DND-41 (cell line): Measurements from ENCODE around the gene NUDT1.

Experiments used
- EZH2 ChIP-seq: IDR thresholded peaks from 3 replicates; pipeline ENCODE4 v1.6.1; 2012; ENCODE audit warnings: borderline replicate concordance, low read depth, mild to moderate bottlenecking, moderate library complexity, low read length, inconsistent platforms; ENCODE audit not compliant: severe bottlenecking
- TF ChIP-seq, protein P1 (sequence below): IDR thresholded peaks from 2 replicates; pipeline ENCODE4 v1.5.1; 2012; ENCODE audit warnings: borderline replicate concordance, low read length, moderate library complexity, mild to moderate bottlenecking; ENCODE audit not compliant: poor library complexity, severe bottlenecking; ENCODE audit errors: extremely low read depth

DNA sequence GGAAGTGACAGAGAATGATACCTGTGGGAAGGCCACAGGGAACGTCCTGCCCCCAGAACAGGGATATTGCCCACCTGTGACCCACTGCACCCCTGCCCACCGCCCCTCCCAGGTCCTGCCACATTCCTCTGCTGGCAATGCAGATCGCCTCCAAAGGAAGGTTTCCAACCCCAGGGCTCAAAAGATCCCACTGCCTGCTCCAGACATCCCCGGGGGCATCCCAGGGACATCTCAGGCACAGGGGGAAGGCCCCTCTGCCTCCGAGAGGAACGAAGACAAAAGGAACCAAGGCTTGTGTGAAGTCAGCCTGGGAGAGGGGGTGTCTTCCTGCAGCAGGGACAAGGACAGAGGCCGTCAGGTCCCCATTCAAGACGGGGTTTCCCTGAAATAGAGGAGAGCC, 28.5 kb downstream of the NUDT1 start:
- TF ChIP-seq, protein P1, sequence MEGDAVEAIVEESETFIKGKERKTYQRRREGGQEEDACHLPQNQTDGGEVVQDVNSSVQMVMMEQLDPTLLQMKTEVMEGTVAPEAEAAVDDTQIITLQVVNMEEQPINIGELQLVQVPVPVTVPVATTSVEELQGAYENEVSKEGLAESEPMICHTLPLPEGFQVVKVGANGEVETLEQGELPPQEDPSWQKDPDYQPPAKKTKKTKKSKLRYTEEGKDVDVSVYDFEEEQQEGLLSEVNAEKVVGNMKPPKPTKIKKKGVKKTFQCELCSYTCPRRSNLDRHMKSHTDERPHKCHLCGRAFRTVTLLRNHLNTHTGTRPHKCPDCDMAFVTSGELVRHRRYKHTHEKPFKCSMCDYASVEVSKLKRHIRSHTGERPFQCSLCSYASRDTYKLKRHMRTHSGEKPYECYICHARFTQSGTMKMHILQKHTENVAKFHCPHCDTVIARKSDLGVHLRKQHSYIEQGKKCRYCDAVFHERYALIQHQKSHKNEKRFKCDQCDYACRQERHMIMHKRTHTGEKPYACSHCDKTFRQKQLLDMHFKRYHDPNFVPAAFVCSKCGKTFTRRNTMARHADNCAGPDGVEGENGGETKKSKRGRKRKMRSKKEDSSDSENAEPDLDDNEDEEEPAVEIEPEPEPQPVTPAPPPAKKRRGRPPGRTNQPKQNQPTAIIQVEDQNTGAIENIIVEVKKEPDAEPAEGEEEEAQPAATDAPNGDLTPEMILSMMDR = no peak
- TF ChIP-seq EZH2 = no peak
